ENCODE measurements around the gene SELENOI. TPM values are rescaled to one million over a fixed set of nuclear protein-coding genes. Genes with fewer than 3 reads are reported as not detected.

Gene SELENOI, protein sequence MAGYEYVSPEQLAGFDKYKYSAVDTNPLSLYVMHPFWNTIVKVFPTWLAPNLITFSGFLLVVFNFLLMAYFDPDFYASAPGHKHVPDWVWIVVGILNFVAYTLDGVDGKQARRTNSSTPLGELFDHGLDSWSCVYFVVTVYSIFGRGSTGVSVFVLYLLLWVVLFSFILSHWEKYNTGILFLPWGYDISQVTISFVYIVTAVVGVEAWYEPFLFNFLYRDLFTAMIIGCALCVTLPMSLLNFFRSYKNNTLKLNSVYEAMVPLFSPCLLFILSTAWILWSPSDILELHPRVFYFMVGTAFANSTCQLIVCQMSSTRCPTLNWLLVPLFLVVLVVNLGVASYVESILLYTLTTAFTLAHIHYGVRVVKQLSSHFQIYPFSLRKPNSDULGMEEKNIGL
- 44.2 and 50.6 TPM in 2 replicates for total RNA-seq

DNA sequence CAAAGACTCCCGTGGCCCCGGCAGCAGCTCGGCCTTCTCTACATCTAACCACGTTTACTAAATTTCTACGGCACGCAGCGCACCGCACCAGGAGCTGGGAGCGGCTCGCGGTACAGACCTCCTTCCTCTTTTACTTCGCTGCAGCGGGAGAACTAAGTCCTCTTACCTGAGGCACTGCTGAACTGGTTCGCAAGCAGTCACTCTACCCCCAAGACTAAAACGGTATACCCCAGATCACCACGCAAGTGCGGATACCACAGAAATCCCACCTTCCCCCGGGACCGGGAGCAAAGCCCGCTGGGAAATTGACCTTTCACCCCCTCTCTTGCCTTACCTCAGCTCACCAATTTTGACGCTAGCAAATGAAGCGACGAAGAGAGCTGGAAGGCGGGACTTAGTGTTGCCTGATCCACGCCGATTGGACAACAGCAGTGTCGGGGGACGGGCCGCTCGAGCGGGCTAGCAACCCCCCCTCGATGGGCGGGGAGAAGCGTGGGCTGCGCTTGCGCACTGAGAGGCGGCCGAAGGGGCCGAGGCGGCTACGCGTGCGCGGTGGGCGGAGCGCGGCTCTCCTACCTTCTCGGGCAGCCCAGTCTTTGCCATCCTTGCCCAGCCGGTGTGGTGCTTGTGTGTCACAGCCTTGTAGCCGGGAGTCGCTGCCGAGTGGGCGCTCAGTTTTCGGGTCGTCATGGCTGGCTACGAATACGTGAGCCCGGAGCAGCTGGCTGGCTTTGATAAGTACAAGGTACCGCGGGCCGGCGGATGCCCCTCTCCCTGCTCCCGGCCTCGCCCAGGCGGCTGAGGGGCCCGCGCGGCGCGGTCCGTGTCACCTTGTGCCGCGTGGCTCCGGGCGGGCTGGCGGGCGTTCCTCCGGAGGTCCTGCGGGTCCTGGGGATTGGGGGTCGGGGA lies at the start of gene SELENOI:
SELENOI (plus strand) TSS at position 599 of the 909 bp plus-strand sequence; CDS start at position 689, 90 bp downstream.

GRCh38 chr2:26346454-26347053 lies 611 bp downstream of the SELENOI start, which contains the start of gene ADGRF3:
ADGRF3 (minus strand) TSS chr2:26346789; CDS start chr2:26346234, 555 bp downstream.

DNA sequence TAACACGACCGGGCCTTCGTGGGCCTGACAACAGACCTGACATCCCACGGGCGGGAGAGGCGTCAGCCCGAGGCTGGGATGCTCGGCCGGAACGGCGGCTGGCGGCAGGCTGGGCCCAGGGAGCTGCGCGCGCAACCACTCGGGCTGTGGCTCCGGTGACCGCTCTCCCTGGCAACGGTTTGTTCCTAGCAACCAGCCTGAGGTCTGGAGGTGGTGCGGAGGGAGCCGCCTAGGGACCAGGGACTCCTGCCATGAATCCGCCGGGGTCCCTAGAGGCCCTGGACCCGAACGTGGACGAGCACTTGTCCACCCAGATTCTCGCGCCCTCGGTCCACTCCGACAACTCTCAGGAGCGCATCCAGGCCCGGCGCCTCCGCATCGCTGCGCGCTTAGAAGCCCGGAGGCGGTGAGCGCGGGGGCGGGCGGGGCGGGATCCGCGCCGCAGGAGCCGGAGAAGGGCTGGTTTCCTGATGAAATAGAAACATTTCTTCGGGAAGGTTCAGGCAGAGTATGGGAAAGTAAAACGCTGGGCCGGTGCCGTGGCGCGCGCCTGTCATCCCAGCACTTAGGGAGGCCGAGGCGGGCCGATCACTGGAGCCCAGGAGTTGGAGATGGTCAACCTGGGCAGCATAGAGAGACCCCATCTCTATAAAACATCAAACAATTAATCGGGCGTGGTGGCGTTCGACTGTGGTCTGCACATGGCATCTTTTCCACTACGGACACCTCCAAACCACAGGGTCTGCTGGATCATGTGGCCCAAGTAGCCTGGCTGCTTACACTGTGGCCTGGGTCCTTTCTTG lies 56.0 kb downstream of the SELENOI start, which contains the start of gene DRC1:
DRC1 (plus strand) TSS at position 182 of the 803 bp plus-strand sequence; CDS start at position 252, 70 bp downstream.

Other genes starting within 250 kb of the SELENOI start
- gene GAREM2, start 173.1 kb upstream of the SELENOI start, total RNA-seq: 0.34 and 0.50 TPM in 2 replicates
- gene HADHA, start 101.5 kb upstream of the SELENOI start, total RNA-seq: 127 and 186 TPM in 2 replicates
- 120 and 135 TPM in 2 replicates for gene HADHB, start 101.2 kb upstream of the SELENOI start, total RNA-seq
- gene ADGRF3, start 646 bp downstream of the SELENOI start, total RNA-seq: 0.07 TPM in 1 of 2 replicates, not detected in the other
- gene DRC1, start 55.8 kb downstream of the SELENOI start, total RNA-seq: 0.21 TPM in 1 of 2 replicates, not detected in the other
- gene OTOF, start 132.0 kb downstream of the SELENOI start, total RNA-seq: not detected in 2 replicates

Measured in nasal cavity respiratory epithelium epithelial cell of viscerocranial mucosa (primary cell).